NOMO-1 treated with dmso at 0.1 percent for 144 hours (cell line): ENCODE data around the gene LIMS2.

ENCODE experiments used
- DNase-seq: peaks from one replicate; lab custom pipeline; 2025; ENCODE audit not compliant: unreplicated experiment; lab: John Stamatoyannopoulos, UW

Gene LIMS2

GRCh38 chr2:127659408-127660290, 15.7 kb downstream of the LIMS2 start:
- DNase-seq: peak; percentile 16

- DNase-seq: no peak
These were observed 16.5 kb downstream of the LIMS2 start for GRCh38 chr2:127658641-127659407.

GRCh38 chr2:127658146-127658545, 17.2 kb downstream of the LIMS2 start:
- no peak for DNase-seq

GRCh38 chr2:127657232-127657595, 18.1 kb downstream of the LIMS2 start:
- no peak for DNase-seq

GRCh38 chr2:127656569-127657231, 18.6 kb downstream of the LIMS2 start:
- DNase-seq: no peak

GRCh38 chr2:127655209-127656073, 19.9 kb downstream of the LIMS2 start:
- no peak for DNase-seq

GRCh38 chr2:127654838-127655175, 20.5 kb downstream of the LIMS2 start:
- no peak for DNase-seq

- no peak for DNase-seq
These were observed 21.1 kb downstream of the LIMS2 start for GRCh38 chr2:127654084-127654837.

- no peak for DNase-seq
These were observed 21.8 kb downstream of the LIMS2 start for GRCh38 chr2:127653421-127654083.

GRCh38 chr2:127652786-127653357, 22.5 kb downstream of the LIMS2 start:
- no peak for DNase-seq

- DNase-seq: no peak
These were observed 23.3 kb downstream of the LIMS2 start for GRCh38 chr2:127651971-127652550.

GRCh38 chr2:127651381-127651809, 23.9 kb downstream of the LIMS2 start:
- DNase-seq: no peak

- DNase-seq: no peak
These were observed 24.4 kb downstream of the LIMS2 start for GRCh38 chr2:127650785-127651380.

GRCh38 chr2:127650041-127650784, 25.1 kb downstream of the LIMS2 start:
- no peak for DNase-seq

GRCh38 chr2:127649684-127650040, 25.7 kb downstream of the LIMS2 start:
- DNase-seq: peak; percentile 26

GRCh38 chr2:127649100-127649611, 26.2 kb downstream of the LIMS2 start:
- DNase-seq: no peak

GRCh38 chr2:127648321-127648720, 27.0 kb downstream of the LIMS2 start:
- no peak for DNase-seq
